T-helper 9 cell (primary cell): ENCODE measurements around the gene ELK1.
"Not testable (repeated sequence)": the region's sequence is repeated elsewhere in the genome, so short reads cannot be mapped to it uniquely, and the experiment has no call there.

Source experiments
- DNase-seq: peaks from one replicate; pipeline ENCODE4 v3.0.0-alpha.2; 2020

ELK1 gene

DNA sequence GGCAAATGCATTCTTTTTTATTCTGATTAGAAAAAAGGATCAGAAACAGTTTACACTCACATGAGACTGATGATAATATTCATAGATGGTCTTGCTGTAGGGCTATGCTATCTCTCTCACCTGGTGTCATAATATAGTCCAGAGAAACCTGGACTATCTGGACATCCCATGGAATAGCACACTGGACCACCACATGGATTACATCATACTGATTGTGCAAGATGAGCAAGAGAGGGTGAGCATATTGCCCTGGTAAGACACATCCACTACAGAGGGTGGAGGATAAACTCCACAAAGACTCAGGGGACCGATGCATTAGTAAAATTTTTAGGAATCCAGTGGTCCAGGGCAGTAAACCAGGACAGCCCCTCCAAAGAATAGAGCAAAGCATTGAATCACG lies 38.9 kb downstream of the ELK1 start:
- no peak for DNase-seq

- DNase-seq: no peak
Observed at GRCh38 chrX:47610511-47610910, 39.9 kb downstream of the ELK1 start.

DNA sequence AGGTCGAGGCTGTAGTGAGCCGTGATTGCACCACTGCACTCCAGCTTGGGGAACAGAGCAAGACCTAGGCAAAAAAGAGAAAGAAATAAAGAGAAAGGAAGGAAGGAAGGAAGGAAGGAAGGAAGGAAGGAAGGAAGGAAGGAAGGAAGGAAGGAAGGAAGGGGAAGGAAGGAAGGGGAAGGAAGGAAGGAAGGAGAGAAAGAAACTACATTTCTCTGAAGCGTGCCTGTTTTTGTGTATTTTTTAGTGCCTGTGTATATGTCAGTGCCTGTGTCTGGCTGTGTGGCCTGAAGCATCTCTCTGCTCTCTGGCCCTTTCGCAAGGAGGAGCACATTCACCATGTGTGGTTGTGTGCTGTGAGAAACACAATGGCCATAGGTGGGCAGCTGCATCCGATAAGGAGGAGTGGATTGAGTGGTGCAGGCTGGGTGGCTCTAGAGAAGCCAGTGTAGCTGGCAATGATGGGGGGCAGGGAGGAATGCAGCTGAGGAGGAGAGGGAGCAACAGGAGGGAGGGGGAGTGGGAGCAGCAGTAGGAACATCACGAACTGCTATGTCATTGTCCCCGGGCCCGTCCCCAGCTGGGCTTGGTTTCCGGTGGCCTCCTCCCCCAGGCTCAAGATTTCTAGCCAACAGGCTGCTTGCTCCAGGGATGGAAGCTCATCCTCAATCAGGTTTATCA lies 42.1 kb downstream of the ELK1 start:
- DNase-seq: no peak

DNA sequence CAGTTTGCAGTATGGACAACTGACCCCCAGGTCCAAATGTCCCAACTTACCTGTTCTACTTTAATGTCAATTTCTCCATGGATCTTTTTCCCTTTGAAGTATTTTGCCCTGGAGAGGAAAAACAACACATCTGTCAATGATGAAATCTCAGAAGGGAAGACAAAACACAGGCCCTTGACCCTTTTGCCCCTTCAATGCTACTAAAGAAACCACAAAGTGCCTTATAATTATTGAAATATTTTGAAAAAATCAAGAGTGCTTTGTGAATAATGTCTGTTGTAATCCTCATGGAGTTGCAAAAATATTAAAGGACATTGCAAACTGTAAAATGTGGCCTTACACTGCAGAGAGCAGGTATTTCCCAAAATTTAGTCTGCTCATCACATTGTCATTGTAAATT lies 43.3 kb downstream of the ELK1 start:
- DNase-seq: no peak

- DNase-seq: no peak
Observed at GRCh38 chrX:47605024-47605423, 45.3 kb downstream of the ELK1 start.

DNA sequence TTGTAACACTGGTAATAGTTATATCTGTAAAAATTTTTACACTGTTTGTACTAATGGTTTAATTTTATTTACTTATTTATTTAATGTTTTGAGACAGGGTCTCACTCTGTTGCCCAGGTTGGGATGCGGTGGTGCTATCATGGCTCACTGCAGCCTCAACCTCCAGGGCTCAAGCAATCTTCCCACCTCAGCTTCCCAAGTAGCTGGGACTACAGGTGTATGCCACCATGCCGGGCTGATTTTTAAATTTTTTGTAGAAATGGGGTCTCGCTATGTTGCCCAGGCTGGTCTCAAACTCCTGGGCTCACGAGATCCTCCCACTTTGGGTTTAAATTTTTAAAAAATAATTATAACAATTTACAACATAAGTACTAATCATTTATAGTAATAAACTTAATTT lies 47.2 kb downstream of the ELK1 start:
- not testable (repeated sequence) for DNase-seq

GRCh38 chrX:47597222-47597621 lies 53.1 kb downstream of the ELK1 start:
- DNase-seq: no peak

- no peak for DNase-seq
Observed at GRCh38 chrX:47596256-47596655, 54.1 kb downstream of the ELK1 start.

DNA sequence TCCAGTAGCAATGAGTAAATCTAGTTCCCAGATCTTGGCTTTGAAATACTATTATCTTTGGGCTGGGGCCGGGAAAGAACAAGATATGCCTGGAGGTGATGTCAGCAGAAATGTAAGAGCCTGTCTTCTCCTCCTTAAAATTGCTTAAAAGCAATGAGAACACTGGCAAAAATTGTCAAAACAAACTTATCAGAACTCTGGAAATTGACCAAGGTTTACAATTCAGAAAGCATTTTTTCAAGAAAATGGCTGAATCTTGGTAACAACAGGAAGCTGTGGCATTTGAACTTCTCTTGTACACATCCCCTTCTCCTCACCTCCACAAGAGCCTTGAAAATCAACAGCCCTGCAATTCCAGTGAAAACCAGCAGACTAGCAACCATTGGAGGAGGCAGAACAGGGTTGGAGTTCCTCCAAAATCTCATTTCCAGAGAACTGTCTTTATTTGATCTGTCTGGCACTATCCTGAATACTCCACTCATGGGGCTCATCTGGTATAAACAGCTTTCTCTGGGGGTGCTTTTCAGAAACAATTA lies 54.6 kb downstream of the ELK1 start:
- DNase-seq: no peak

DNA sequence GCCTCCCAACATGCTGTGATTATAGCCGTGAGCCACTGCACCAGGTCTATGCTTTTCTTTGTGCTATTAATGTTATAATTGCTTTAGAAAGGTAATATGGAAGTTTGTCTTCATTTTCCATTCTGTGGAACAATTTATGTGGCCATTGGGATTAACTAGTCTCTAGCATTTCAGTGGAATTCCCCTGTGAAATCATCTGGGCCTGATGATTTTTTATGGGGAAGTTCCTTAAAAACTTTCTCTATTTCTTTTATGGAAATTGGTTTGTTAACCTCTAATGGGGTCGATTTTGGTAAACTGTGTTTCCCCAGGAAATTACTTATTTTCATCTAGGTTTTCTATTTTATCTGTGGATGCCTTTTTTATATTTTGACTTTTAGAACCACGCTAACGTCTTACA lies 56.8 kb downstream of the ELK1 start:
- no peak for DNase-seq

DNA sequence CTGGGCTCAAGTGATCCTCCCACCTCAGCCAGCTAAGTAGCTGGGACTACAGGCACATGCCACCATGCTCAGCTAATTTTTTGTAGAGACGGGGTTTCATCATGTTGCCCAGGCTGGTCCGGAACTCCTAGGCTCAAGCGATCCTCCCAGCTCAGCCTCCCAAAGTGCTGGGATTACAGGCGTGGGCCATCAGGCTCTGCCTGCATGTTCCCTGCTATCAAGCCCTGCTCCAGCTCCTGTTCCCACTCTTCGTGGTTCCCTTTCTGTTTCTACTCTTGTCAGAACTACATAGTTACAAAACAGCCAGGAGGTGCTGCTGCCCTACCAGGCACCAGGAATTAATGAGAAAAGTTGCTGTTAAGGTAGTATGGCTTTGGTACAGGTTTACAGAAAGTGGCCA lies 59.4 kb downstream of the ELK1 start:
- no peak for DNase-seq

DNA sequence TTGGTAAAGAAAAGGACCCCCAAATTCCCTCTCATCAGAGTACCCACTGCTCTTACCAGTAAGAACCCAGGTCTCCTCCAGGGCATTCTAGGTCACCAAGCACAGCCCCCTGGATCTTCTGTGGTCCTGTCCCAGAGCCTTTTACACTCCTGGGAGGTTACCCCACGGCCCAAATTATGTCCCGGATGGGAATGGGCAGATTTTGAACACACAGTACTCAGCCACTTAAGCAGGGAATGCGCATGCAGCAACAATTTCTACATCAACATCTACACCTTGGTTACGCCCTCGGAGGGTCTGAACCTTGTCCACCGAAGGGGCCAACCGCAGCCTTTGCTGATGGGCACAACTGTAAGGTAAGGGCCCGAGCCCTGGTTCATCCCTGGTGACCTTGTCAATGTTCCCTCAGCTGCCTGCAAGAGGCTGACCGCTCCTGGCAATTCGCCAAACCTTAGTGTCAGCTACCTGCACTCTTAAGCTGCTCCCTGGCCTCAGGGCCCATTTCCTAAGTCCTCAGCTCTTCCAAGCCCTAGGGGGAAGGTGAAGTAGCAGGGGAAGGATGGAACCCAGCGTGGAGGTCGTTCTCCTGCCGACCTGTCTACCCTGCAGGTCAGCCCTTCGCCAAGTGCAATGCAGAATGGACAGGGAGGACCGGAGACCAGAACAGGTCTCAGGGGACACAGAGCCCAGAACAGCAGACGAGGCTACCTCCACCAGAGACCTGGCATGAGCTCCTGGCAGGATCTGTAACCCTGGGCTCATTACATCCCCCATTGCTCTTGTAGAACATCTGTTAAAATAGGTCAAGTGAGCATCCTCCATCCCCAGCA lies 62.2 kb downstream of the ELK1 start:
- DNase-seq: no peak

GRCh38 chrX:47587091-47587891 lies 63.1 kb downstream of the ELK1 start:
- DNase-seq: no peak

DNA sequence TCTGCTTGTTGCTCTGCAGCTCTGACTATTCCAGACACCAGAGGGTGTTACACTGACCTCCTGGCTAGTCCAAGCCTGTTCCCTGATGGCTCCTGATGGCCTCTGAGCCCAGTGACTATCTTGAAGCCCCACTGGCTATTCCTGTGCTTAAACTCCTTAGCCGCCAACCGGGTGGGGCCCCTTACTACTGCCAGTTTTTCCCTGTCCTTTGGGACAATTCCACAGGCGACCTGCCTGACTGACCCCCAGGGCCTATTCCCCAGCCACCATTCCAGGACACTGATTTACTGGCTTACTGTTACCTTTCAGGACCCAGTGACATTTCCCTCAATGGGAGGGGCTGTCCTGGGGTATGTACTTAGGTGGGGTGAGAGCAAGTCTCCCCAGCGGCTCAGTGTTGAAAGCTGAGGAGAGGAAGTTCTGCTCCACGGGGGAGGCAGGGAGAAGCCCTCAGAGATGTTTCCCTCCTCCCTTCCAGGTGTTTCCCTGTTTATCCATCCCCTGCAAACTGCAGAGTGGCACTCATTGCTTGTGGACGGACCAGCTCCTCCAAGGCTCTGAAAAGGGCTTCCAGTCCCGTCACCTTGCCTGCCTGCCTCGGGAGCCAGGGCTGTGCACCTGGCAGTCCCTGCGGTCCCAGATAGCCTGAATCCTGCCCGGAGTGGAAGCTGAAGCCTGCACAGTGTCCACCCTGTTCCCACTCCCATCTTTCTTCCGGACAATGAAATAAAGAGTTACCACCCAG lies 64.1 kb downstream of the ELK1 start:
- no peak for DNase-seq
